A673 (cell line): ENCODE data around the gene CA9. TPM values are rescaled to one million over a fixed set of nuclear protein-coding genes. Genes with fewer than 3 reads are reported as not detected.
A peak's percentile ranks its signal among the peaks of the same experiment; 100 is the strongest.

ENCODE experiments used
- BruUV-seq: library from RNA; stranded (reverse); fragments of 400-500 nt; replicated peaks from 2 replicates; lab custom pipeline; 2021; lab: Mats Ljungman, UMichigan
- CTCF ChIA-PET: fragments of 300-600 bp; sonication (Branson Sonifier 250); formaldehyde crosslinking; loops from one replicate; lab custom pipeline; 2022; ENCODE audit warnings: antibody characterized with exemption; lab: Charles Lee
- POLR2A ChIA-PET: fragments of 300-600 bp; sonication (Branson Sonifier 250); formaldehyde crosslinking; loops from one replicate; lab custom pipeline; 2022; ENCODE audit warnings: antibody characterized with exemption; ENCODE audit not compliant: low non-redundant PET; lab: Charles Lee
- DNase-seq: peaks from one replicate; pipeline ENCODE4 v3.0.0-alpha.2; 2015; ENCODE audit warnings: low spot score
- H3K27ac ChIP-seq: fragments of 200-600 bp; sonication (generic); 2 replicates; pipeline ENCODE4 v1.5.1; 2016; ENCODE audit warnings: mixed run types, low read depth, mild to moderate bottlenecking, mixed read lengths, antibody characterized with exemption, low read length; ENCODE audit not compliant: poor library complexity, severe bottlenecking
- H3K27me3 ChIP-seq: fragments of 200-600 bp; sonication (generic); replicated peaks from 2 replicates; pipeline ENCODE4 v1.6.1; 2017; ENCODE audit warnings: mixed run types, low read depth, mild to moderate bottlenecking, mixed read lengths, antibody characterized with exemption, low read length; ENCODE audit not compliant: insufficient read depth, poor library complexity
- H3K36me3 ChIP-seq: fragments of 200-600 bp; sonication (generic); 2 replicates; pipeline ENCODE4 v1.6.1; 2016; ENCODE audit warnings: mixed run types, mild to moderate bottlenecking, mixed read lengths, antibody characterized with exemption, low read length; ENCODE audit not compliant: insufficient read depth, poor library complexity, severe bottlenecking
- H3K4me1 ChIP-seq: fragments of 200-600 bp; sonication (generic); 2 replicates; pipeline ENCODE4 v1.6.1; 2017; ENCODE audit warnings: mixed run types, mild to moderate bottlenecking, mixed read lengths, antibody characterized with exemption, low read length; ENCODE audit not compliant: insufficient read depth, poor library complexity, severe bottlenecking
- H3K4me3 ChIP-seq: fragments of 200-600 bp; sonication (generic); 2 replicates; pipeline ENCODE4 v1.5.1; 2016; ENCODE audit warnings: low read depth, mixed run types, mild to moderate bottlenecking, mixed read lengths, low read length; ENCODE audit not compliant: poor library complexity, severe bottlenecking
- H3K9me3 ChIP-seq: fragments of 200-600 bp; sonication (generic); 2 replicates; pipeline ENCODE4 v1.6.1; 2016; ENCODE audit warnings: mixed run types, low read depth, mild to moderate bottlenecking, mixed read lengths, antibody characterized with exemption, low read length; ENCODE audit not compliant: poor library complexity, severe bottlenecking
- EZH2 ChIP-seq: fragments of 200-600 bp; sonication (generic); IDR thresholded peaks from 2 replicates; pipeline ENCODE4 v1.6.1; 2017; ENCODE audit warnings: borderline replicate concordance, low read depth, mild to moderate bottlenecking, mixed read lengths, antibody characterized with exemption, low read length; ENCODE audit not compliant: poor library complexity, severe bottlenecking
- intact Hi-C: fragments of 100-400 bp; cut with micrococcal nuclease; formaldehyde crosslinking; loops from one replicate; pipeline ENCODE4 v1.10.0; 2022; ENCODE audit not compliant: unreplicated experiment
- total RNA-seq: library from RNA; stranded (reverse); gene quantifications from 2 replicates; pipeline ENCODE4 v1.2.3, GENCODE V29; 2021
- TF ChIP-seq, protein P1 (sequence below): fragments of 300-800, 200-600 bp; sonication (generic); conservative IDR thresholded peaks from 2 replicates; pipeline ENCODE4 v1.5.1; 2017; ENCODE audit warnings: low read depth, mild to moderate bottlenecking, antibody characterized with exemption, low read length, moderate library complexity, mixed read lengths

CA9 gene
- total RNA-seq, 1 experiment from 2014 or later, result 0.32 TPM

DNA sequence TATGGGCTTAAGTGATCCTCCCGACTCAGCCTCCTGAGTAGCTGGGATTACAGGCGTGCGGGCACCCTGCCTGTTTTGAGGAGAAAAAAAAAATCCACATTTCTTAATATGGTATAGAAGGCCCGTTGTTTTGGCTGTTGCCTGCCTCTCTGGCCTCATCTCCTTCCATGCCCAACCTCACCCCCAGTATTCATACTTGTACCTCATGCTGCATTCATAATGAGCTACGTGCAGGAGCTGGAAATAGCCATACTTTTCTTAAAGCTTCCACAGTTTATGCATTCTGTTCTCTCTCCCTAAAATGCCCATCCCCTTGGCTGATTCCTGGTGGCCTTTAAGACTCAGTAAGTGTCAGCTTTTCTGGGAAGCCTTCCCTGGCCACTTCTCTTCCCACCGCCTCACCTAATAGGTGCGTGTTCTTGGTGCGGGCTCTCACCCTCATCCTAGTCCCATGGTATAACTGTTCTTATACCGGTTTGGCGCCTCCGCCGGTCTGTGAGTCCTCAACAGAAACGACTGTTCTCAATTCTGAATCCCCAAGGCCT is 18.1 kb downstream of the CA9 start:
- intact Hi-C loops, result no loop called here
- Histone ChIP-seq H3K36me3 (peaks cover 4% of the 10 kb centered on the region), H3K4me1 (peaks cover 25% of the 10 kb centered on the region), H3K27me3 (no peaks in the 10 kb centered on the region), H3K4me3 (no peak overlapping the region), H3K9me3 (no peaks in the 10 kb centered on the region), H3K27ac (peak overlapping the region; percentile 92)
- no peak for DNase-seq
- TF ChIP-seq, protein P1, sequence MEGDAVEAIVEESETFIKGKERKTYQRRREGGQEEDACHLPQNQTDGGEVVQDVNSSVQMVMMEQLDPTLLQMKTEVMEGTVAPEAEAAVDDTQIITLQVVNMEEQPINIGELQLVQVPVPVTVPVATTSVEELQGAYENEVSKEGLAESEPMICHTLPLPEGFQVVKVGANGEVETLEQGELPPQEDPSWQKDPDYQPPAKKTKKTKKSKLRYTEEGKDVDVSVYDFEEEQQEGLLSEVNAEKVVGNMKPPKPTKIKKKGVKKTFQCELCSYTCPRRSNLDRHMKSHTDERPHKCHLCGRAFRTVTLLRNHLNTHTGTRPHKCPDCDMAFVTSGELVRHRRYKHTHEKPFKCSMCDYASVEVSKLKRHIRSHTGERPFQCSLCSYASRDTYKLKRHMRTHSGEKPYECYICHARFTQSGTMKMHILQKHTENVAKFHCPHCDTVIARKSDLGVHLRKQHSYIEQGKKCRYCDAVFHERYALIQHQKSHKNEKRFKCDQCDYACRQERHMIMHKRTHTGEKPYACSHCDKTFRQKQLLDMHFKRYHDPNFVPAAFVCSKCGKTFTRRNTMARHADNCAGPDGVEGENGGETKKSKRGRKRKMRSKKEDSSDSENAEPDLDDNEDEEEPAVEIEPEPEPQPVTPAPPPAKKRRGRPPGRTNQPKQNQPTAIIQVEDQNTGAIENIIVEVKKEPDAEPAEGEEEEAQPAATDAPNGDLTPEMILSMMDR, result no peak
- TF ChIP-seq EZH2, result no peak
- ChIA-PET POLR2A (interaction anchor here (0.6 kb wide), 1 partner anchor 68 kb away, joined by 7 read pairs; no protein-coding TSS in a partner anchor), CTCF (interaction anchor here (0.6 to 0.7 kb wide), 2 partner anchors 57 to 88 kb away, joined by 3 to 4 read pairs; partner anchors contain the start of genes GBA2 and RGP1)
- no TSS peak for BruUV-seq

DNA sequence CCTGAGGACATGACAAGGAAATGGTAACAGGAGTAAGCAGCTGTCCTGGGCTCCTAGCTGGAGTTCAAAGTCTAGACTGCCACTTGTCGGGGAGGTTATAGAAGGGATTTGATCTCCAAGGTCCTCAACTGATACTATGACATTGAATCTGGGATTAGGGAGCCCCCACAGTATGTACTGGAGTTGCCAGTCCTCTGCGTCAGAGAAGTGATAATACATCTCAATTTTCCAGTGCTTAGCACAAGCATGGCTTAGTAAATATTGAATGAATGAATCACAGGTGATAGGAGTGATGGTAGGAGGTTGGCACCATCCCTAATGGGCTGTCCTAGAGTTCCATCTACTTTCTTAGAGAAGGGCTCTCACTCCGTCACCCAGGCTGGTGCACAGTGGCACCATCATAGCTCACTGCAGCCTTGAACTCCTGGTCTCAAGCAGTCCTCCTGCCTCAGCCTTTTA is 22.2 kb downstream of the CA9 start:
- no peak for DNase-seq
- ChIA-PET CTCF (interaction anchor here (0.7 to 1.5 kb wide), 8 partner anchors 8 to 660 kb away, joined by 3 to 8 read pairs (median 6); partner anchors contain the start of genes ARHGEF39, CCDC107, CREB3 and RMRP), POLR2A (no interaction called here)
- intact Hi-C loops, result no loop called here
- no peak overlapping the region for H3K27ac ChIP-seq
- TF ChIP-seq EZH2, result no peak
- TF ChIP-seq, protein P1, result no peak
- H3K9me3 ChIP-seq, result no peaks in the 10 kb centered on the region
- no peaks in the 10 kb centered on the region for H3K4me1 ChIP-seq
- BruUV-seq, result no TSS peak
- no peaks in the 10 kb centered on the region for H3K27me3 ChIP-seq
- H3K36me3 ChIP-seq, result peaks cover 44% of the 10 kb centered on the region
- no peak overlapping the region for H3K4me3 ChIP-seq

DNA sequence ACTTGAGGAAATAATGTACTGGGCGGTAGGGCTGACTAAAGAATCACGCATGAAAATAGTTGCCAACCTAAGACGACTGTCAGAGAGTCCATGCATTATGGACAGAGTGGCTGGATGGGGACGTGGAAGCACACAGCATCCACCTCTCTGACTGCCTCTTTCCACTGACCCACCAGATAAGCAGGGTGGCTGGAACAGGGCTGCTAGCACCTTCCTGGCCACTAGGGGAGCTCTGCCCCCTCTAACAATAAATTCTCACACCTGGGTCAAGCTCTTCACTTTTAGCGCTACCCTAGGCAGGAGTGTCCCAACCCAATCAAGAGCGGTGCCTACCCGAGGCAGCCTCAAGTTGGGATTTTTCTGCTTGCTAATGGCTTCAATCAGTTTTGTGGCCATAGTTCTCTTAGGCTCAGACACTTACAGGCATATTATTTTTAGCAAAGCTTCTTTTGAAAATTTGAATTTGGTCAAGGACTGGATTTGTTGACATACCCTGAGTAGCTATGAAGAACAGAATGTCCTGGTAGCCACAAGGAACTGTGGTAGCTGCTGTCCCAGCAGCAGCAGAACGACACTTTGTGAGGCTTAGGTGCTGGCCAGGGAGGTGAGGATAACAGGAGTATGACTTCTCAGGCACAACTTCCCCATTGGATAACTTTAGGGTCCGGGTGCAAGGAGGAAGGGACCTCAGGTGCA is 22.9 kb downstream of the CA9 start:
- H3K9me3 ChIP-seq, result no peaks in the 10 kb centered on the region
- H3K27ac ChIP-seq, result no peak overlapping the region
- intact Hi-C loops, result no loop called here
- DNase-seq, result peak; percentile 45
- peaks cover 51% of the 10 kb centered on the region for H3K36me3 ChIP-seq
- no peak overlapping the region for H3K4me3 ChIP-seq
- CTCF ChIA-PET, result interaction anchor here (0.6 to 1.5 kb wide), 14 partner anchors 9 to 660 kb away, joined by 3 to 8 read pairs (median 4); partner anchors contain the start of genes ARHGEF39, CCDC107, CREB3 and RMRP
- no peaks in the 10 kb centered on the region for H3K27me3 ChIP-seq
- POLR2A ChIA-PET, result no interaction called here
- no peaks in the 10 kb centered on the region for H3K4me1 ChIP-seq
- BruUV-seq, result no TSS peak
- no peak for TF ChIP-seq EZH2
- TF ChIP-seq, protein P1, result peak; percentile 88
